H9 (cell line): Measurements from ENCODE around the gene DNAAF5. TPM values are rescaled to one million over a fixed set of nuclear protein-coding genes. Genes with fewer than 3 reads are reported as not detected.

Experiments
- DNase-seq: peaks from one replicate; pipeline ENCODE4 v3.0.0-alpha.2; 2017
- H2AFZ ChIP-seq: one replicate; pipeline ENCODE4 v1.6.1; 2013; ENCODE audit warnings: mild to moderate bottlenecking, low read length, control low read depth, moderate library complexity
- H2AK5ac ChIP-seq: 2 replicates; pipeline ENCODE4 v1.6.1; 2013; ENCODE audit warnings: low read length, control low read depth, mixed read lengths; ENCODE audit not compliant: insufficient read length
- H2BK120ac ChIP-seq: one replicate; pipeline ENCODE4 v1.6.1; 2013; ENCODE audit warnings: low read depth, mild to moderate bottlenecking, low read length, control low read depth, inconsistent platforms; ENCODE audit not compliant: poor library complexity, severe bottlenecking
- H2BK12ac ChIP-seq: 2 replicates; pipeline ENCODE4 v1.6.1; 2013; ENCODE audit warnings: low read length, control low read depth, mixed read lengths, low read depth; ENCODE audit not compliant: insufficient read length
- H2BK15ac ChIP-seq: 2 replicates; pipeline ENCODE4 v1.6.1; 2013; ENCODE audit warnings: low read depth, low read length, control low read depth
- H2BK20ac ChIP-seq: one replicate; pipeline ENCODE4 v1.6.1; 2013; ENCODE audit warnings: low read depth, mild to moderate bottlenecking, low read length, control low read depth, inconsistent platforms; ENCODE audit not compliant: poor library complexity, severe bottlenecking
- H2BK5ac ChIP-seq: 2 replicates; pipeline ENCODE4 v1.6.1; 2013; ENCODE audit warnings: low read length, control low read depth, mixed read lengths; ENCODE audit not compliant: insufficient read length
- H3K14ac ChIP-seq: 2 replicates; pipeline ENCODE4 v1.6.1; 2013; ENCODE audit warnings: low read length, control low read depth; ENCODE audit not compliant: insufficient read depth
- H3K18ac ChIP-seq: 2 replicates; pipeline ENCODE4 v1.6.1; 2013; ENCODE audit warnings: low read depth, mild to moderate bottlenecking, mixed read lengths, low read length, control low read depth; ENCODE audit not compliant: insufficient read length
- H3K23ac ChIP-seq: 2 replicates; pipeline ENCODE4 v1.6.1; 2013; ENCODE audit warnings: low read length, control low read depth, mixed read lengths, low read depth; ENCODE audit not compliant: insufficient read length
- H3K23me2 ChIP-seq: 2 replicates; pipeline ENCODE4 v1.6.1; 2013; ENCODE audit warnings: low read depth, mild to moderate bottlenecking, mixed read lengths, low read length, control low read depth; ENCODE audit not compliant: insufficient read length, poor library complexity, severe bottlenecking
- H3K27ac ChIP-seq: 2 replicates; pipeline ENCODE4 v1.5.1; 2013; ENCODE audit warnings: low read length, control low read depth, mixed read lengths, low read depth; ENCODE audit not compliant: insufficient read length
- H3K27me3 ChIP-seq: 2 replicates; pipeline ENCODE4 v1.6.1; 2013; ENCODE audit warnings: low read length, control low read depth, inconsistent platforms; ENCODE audit not compliant: insufficient read depth
- H3K4ac ChIP-seq: 2 replicates; pipeline ENCODE4 v1.6.1; 2013; ENCODE audit warnings: low read depth, mild to moderate bottlenecking, control low read depth, inconsistent platforms, low read length, moderate library complexity
- H3K4me1 ChIP-seq: 2 replicates; pipeline ENCODE4 v1.6.1; 2013; ENCODE audit warnings: low read length, control low read depth, inconsistent platforms; ENCODE audit not compliant: insufficient read depth
- H3K4me2 ChIP-seq: 2 replicates; pipeline ENCODE4 v1.6.1; 2013; ENCODE audit warnings: low read length, control low read depth, mixed read lengths; ENCODE audit not compliant: insufficient read length, insufficient read depth
- H3K56ac ChIP-seq: 2 replicates; pipeline ENCODE4 v1.6.1; 2013; ENCODE audit warnings: low read depth, mild to moderate bottlenecking, mixed read lengths, low read length, control low read depth; ENCODE audit not compliant: insufficient read length
- H3K79me1 ChIP-seq: 2 replicates; pipeline ENCODE4 v1.6.1; 2013; ENCODE audit warnings: low read depth, mild to moderate bottlenecking, moderate library complexity, low read length, control low read depth, inconsistent platforms; ENCODE audit not compliant: insufficient read depth, poor library complexity, severe bottlenecking
- H3K79me2 ChIP-seq: 2 replicates; pipeline ENCODE4 v1.6.1; 2013; ENCODE audit warnings: low read length, control low read depth, inconsistent platforms; ENCODE audit not compliant: insufficient read depth
- H3K9ac ChIP-seq: 2 replicates; pipeline ENCODE4 v1.6.1; 2013; ENCODE audit warnings: low read length, control low read depth, mixed read lengths; ENCODE audit not compliant: insufficient read length; ENCODE audit errors: extremely low read depth
- H3K9me3 ChIP-seq: one replicate; pipeline ENCODE4 v1.6.1; 2013; ENCODE audit warnings: low read depth, low read length, inconsistent platforms; ENCODE audit not compliant: control insufficient read depth
- H3T11ph ChIP-seq: one replicate; pipeline ENCODE4 v1.6.1; 2013; ENCODE audit warnings: mild to moderate bottlenecking, low read length, control low read depth, inconsistent platforms
- H4K20me1 ChIP-seq: one replicate; pipeline ENCODE4 v1.6.1; 2013; ENCODE audit not compliant: control insufficient read depth, insufficient read length, insufficient read depth
- H4K5ac ChIP-seq: 2 replicates; pipeline ENCODE4 v1.6.1; 2013; ENCODE audit warnings: low read depth, mild to moderate bottlenecking, mixed read lengths, low read length, control low read depth; ENCODE audit not compliant: insufficient read length
- H4K8ac ChIP-seq: replicated peaks from 2 replicates; pipeline ENCODE4 v1.6.1; 2013; ENCODE audit warnings: low read length, control low read depth, mixed read lengths, low read depth; ENCODE audit not compliant: insufficient read length
- H4K91ac ChIP-seq: 2 replicates; pipeline ENCODE4 v1.6.1; 2013; ENCODE audit warnings: low read depth, mild to moderate bottlenecking, moderate library complexity, mixed read lengths, low read length, control low read depth; ENCODE audit not compliant: insufficient read length
- H3K27ac Mint-ChIP-seq, 3 experiments: 2 replicates in 2 of 3; 3 replicates in 1 of 3; pipeline ENCODE4 v1.8.0; 2020 to 2021; ENCODE audit warnings: mixed read lengths in 3 of 3, mild to moderate bottlenecking in 1 of 3, moderate library complexity in 1 of 3
- H3K27me3 Mint-ChIP-seq: 2 replicates; pipeline ENCODE4 v1.8.0; 2021; ENCODE audit warnings: low read depth, mild to moderate bottlenecking, moderate library complexity, mixed read lengths
- H3K36me3 Mint-ChIP-seq, 3 experiments: 2 replicates in 2 of 3; 3 replicates in 1 of 3; pipeline ENCODE4 v1.8.0; 2020 to 2021; ENCODE audit warnings: low read depth in 3 of 3, mixed read lengths in 3 of 3; ENCODE audit not compliant: insufficient read depth in 1 of 3
- H3K4me1 Mint-ChIP-seq, 2 experiments: 2 replicates each; pipeline ENCODE4 v1.8.0; 2020; ENCODE audit warnings: mixed read lengths in 2 of 2
- H3K4me3 Mint-ChIP-seq, 2 experiments: 2 replicates in 1 of 2; 3 replicates in 1 of 2; pipeline ENCODE4 v1.8.0; 2020 to 2021; ENCODE audit warnings: mild to moderate bottlenecking in 2 of 2, mixed read lengths in 2 of 2, moderate library complexity in 1 of 2
- H3K9me3 Mint-ChIP-seq, 2 experiments: 2 replicates in 1 of 2; 3 replicates in 1 of 2; pipeline ENCODE4 v1.8.0; 2020; ENCODE audit warnings: mild to moderate bottlenecking in 2 of 2, mixed read lengths in 2 of 2, moderate library complexity in 1 of 2
- CTCF ChIP-seq: fragments of 200-600 bp; sonication (generic); conservative IDR thresholded peaks from 3 replicates; pipeline ENCODE4 v1.8.0; 2021; ENCODE audit warnings: antibody characterized with exemption, mild to moderate bottlenecking
- WGBS: extraction: QIAGEN DNeasy Blood & Tissue Kit; methylation state at CpG from one replicate; pipeline ENCODE4 v1.1.7; 2013; ENCODE audit warnings: missing lambda C conversion rate, low lambda C conversion rate, mixed read lengths; ENCODE audit not compliant: insufficient read length; ENCODE audit errors: extremely low coverage; 5-methylcytosine and 5-hydroxymethylcytosine counted together
- total RNA-seq: library from RNA; stranded (reverse); gene quantifications from 2 replicates; pipeline ENCODE4 v1.2.1, GENCODE V29; 2021

Gene DNAAF5
- total RNA-seq, 1 experiment from 2014 or later: 43.5 TPM

GRCh38 chr7:818031-818699 lies 91.7 kb downstream of the DNAAF5 start:
- Histone ChIP-seq H3K79me2 (peaks cover 44% of the 10 kb centered on the region), H2BK15ac (no peak overlapping the region), H2BK12ac (no peak overlapping the region), H4K20me1 (no peaks in the 10 kb centered on the region), H4K5ac (no peak overlapping the region), H3K14ac (no peak overlapping the region), H2BK5ac (no peak overlapping the region), H3K4me2 (peak overlapping the region; percentile 23), H3K9ac (no peak overlapping the region), H4K8ac (no peak overlapping the region), H3K27ac (no peak overlapping the region), H3K56ac (no peak overlapping the region), H2BK20ac (no peak overlapping the region), H3K27me3 (no peaks in the 10 kb centered on the region), H3K23ac (no peak overlapping the region), H3K4ac (no peak overlapping the region), H3K9me3 (no peaks in the 10 kb centered on the region), H3K23me2 (peaks cover 5% of the 10 kb centered on the region), H2BK120ac (no peak overlapping the region), H3K79me1 (peaks cover under 1% of the 10 kb centered on the region), H3K4me1 (no peaks in the 10 kb centered on the region), H4K91ac (no peak overlapping the region), H2AFZ (no peak overlapping the region), H3T11ph (no peak overlapping the region), H2AK5ac (no peak overlapping the region), H3K18ac (no peak overlapping the region)
- peak overlapping the region; percentile 87 to 93 for H3K4me3 Mint-ChIP-seq
- DNase-seq: no peak
- peaks cover 9 to 24% (median 15%) of the 10 kb centered on the region in 3 experiments for H3K36me3 Mint-ChIP-seq
- peaks cover 44 to 49% of the 10 kb centered on the region in 2 experiments for H3K4me1 Mint-ChIP-seq
- no peaks in the 10 kb centered on the region; the same call in 1 of the 2 replicates for H3K27me3 Mint-ChIP-seq
- WGBS: no CpG with 5 or more reads among the region's 8 CpGs
- peaks cover 3 to 4% of the 10 kb centered on the region in 2 experiments; a peak in 2 of 5 replicates for H3K9me3 Mint-ChIP-seq
- H3K27ac Mint-ChIP-seq: no peak overlapping the region
- TF ChIP-seq CTCF: peak; percentile 55
